Naive thymus-derived CD4-positive, alpha-beta T cell (primary cell): ENCODE results near the gene TRIM66. TPM values are rescaled to one million over a fixed set of nuclear protein-coding genes. Genes with fewer than 3 reads are reported as not detected.

Source experiments
- ATAC-seq: fragments of 150-1000 bp; cut with Tn5 transposase; 2 replicates; pipeline ENCODE4 v1.10.0; 2021; ENCODE audit warnings: mild to moderate bottlenecking, moderate library complexity
- CTCF ChIA-PET: fragments of 350-600 bp; sonication (Branson Sonifier 250); formaldehyde crosslinking; loops from one replicate; lab custom pipeline; 2021; ENCODE audit warnings: antibody characterized with exemption; lab: Charles Lee
- POLR2A ChIA-PET: fragments of 350-600 bp; sonication (Branson Sonifier 250); formaldehyde crosslinking; loops from one replicate; lab custom pipeline; 2021; ENCODE audit warnings: antibody characterized with exemption, inconsistent platforms; lab: Charles Lee
- DNase-seq, 9 donors: peaks; one replicate each; pipeline versions ENCODE4 v3.0.0 to v3.0.0-alpha.2; 2020 to 2022; ENCODE audit warnings: mixed read lengths in 1 of 9
- H3K27ac ChIP-seq: one replicate; pipeline ENCODE4 v1.7.0; 2013; ENCODE audit warnings: mild to moderate bottlenecking, low read depth, low read length, moderate library complexity
- H3K27me3 ChIP-seq, 2 donors: one replicate each; pipeline ENCODE4 v1.7.0; 2013; ENCODE audit warnings: low read length in 2 of 2, mild to moderate bottlenecking in 2 of 2, moderate library complexity in 2 of 2; ENCODE audit not compliant: control insufficient read depth in 2 of 2, insufficient read depth in 2 of 2
- H3K36me3 ChIP-seq, 3 experiments: 1 replicate in 2 of 3; 2 replicates in 1 of 3; pipeline ENCODE4 v1.7.0; 2013; ENCODE audit warnings: low read length in 3 of 3, mild to moderate bottlenecking in 3 of 3, moderate library complexity in 1 of 3; ENCODE audit not compliant: insufficient read depth in 3 of 3, control insufficient read depth in 2 of 3
- H3K4me1 ChIP-seq, 2 donors: one replicate each; pipeline ENCODE4 v1.7.0; 2013; ENCODE audit warnings: low read length in 2 of 2, mild to moderate bottlenecking in 2 of 2, moderate library complexity in 1 of 2; ENCODE audit not compliant: control insufficient read depth in 2 of 2, insufficient read depth in 2 of 2
- H3K4me3 ChIP-seq: 2 replicates; pipeline ENCODE4 v1.7.0; 2013; ENCODE audit warnings: mild to moderate bottlenecking, low read length
- H3K9me3 ChIP-seq, 3 experiments: 1 replicate in 2 of 3; 2 replicates in 1 of 3; pipeline ENCODE4 v1.7.0; 2013; ENCODE audit warnings: low read length in 3 of 3; ENCODE audit not compliant: control insufficient read depth in 2 of 3
- H3K27ac Mint-ChIP-seq, 9 donors: one replicate each; pipeline ENCODE4 v1.8.0; 2020 to 2022; ENCODE audit warnings: mixed read lengths in 9 of 9, mild to moderate bottlenecking in 8 of 9, moderate library complexity in 5 of 9, inconsistent platforms in 2 of 9
- H3K27me3 Mint-ChIP-seq, 5 donors: one replicate each; pipeline ENCODE4 v1.8.0; 2021 to 2022; ENCODE audit warnings: mixed read lengths in 5 of 5, mild to moderate bottlenecking in 1 of 5
- H3K36me3 Mint-ChIP-seq, 5 donors: one replicate each; pipeline ENCODE4 v1.8.0; 2020 to 2022; ENCODE audit warnings: mixed read lengths in 5 of 5, mild to moderate bottlenecking in 3 of 5, inconsistent platforms in 1 of 5
- H3K4me1 Mint-ChIP-seq, 7 donors: one replicate each; pipeline ENCODE4 v1.8.0; 2020 to 2022; ENCODE audit warnings: mixed read lengths in 7 of 7, mild to moderate bottlenecking in 3 of 7, inconsistent platforms in 1 of 7
- H3K4me3 Mint-ChIP-seq, 10 donors: one replicate each; pipeline ENCODE4 v1.8.0; 2020 to 2022; ENCODE audit warnings: mild to moderate bottlenecking in 10 of 10, mixed read lengths in 10 of 10, moderate library complexity in 6 of 10, inconsistent platforms in 2 of 10
- H3K9me3 Mint-ChIP-seq, 11 donors: one replicate each; pipeline ENCODE4 v1.8.0; 2020 to 2022; ENCODE audit warnings: mixed read lengths in 11 of 11, mild to moderate bottlenecking in 4 of 11, inconsistent platforms in 1 of 11, moderate library complexity in 1 of 11
- intact Hi-C, 2 donors: fragments of 100-400 bp; cut with micrococcal nuclease; formaldehyde crosslinking; loops; one replicate each; pipeline ENCODE4 v1.15.1; 2023
- polyA plus RNA-seq, 2 donors: library from polyadenylated mRNA; unstranded; fragments of 300-500 nt; fragmentation: Illumina TruSeq; gene quantifications; one replicate each; pipeline ENCODE4 v1.2.3, GENCODE V29; 2021
- total RNA-seq, 6 experiments: library from RNA in 5 of 6; stranded (reverse) in 5 of 6; gene quantifications; 1 replicate in 5 of 6; 2 replicates in 1 of 6; pipeline ENCODE4 v1.2.3 and lab custom pipeline; 2021 to 2026

TRIM66 gene
- total and polyA plus RNA-seq, 7 experiments from 2014 or later, result 0.32 to 37.6 (median 23.2) TPM

DNA sequence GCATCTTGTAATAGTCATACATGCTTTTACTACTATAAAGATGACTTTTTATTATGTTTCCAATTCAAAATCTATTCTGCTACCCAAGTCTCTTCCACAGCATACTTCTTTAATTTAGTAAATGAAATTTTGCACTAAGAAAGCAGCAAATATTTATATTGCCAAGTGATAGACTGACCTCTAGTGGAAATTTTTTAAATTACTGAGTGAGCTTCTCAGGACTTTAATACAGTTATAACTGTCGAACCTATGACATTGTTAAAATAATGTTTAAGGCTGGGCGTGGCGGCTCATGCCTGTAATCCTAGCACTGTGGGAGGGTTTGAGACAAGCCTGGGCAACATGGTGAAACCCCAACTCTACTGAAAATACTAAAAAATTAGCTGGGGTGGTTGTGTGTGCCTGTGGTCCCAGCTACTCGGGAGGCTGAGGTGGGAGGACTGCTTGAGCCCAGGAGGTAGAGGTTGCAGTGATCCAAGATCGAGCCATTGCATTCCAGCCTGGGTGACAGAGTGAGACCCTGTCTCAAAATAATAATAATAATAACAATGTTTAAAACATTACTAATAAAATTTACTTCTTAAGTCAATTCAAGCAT is 115.8 kb downstream of the TRIM66 start:
- no peak overlapping the region for H3K27ac ChIP-seq
- DNase-seq (peak in 6 of 9 donors; percentile 7 to 39 (median 23)), ATAC-seq (peak; percentile 54)
- peaks cover 39 to 51% (median 44%) of the 10 kb centered on the region in 5 donors for H3K27me3 Mint-ChIP-seq
- ChIA-PET CTCF (interaction anchor here (0.9 to 2.3 kb wide), 4 partner anchors 13 to 373 kb away, joined by 3 to 8 read pairs (median 4); partner anchors contain the start of gene LMO1), POLR2A (no interaction called here)
- no peak overlapping the region for H3K4me3 ChIP-seq
- peaks cover 0 to 7% (median 0%) of the 10 kb centered on the region in 11 donors for H3K9me3 Mint-ChIP-seq
- H3K27me3 ChIP-seq, result no peaks in the 10 kb centered on the region
- intact Hi-C loops, result loop anchor here in 1 of 2 donors (1.0 to 2.0 kb wide), 3 partner anchors 228 to 374 kb away; no protein-coding TSS in a partner anchor
- H3K4me1 Mint-ChIP-seq, result no peaks in the 10 kb centered on the region
- no peak overlapping the region for H3K4me3 Mint-ChIP-seq
- no peaks in the 10 kb centered on the region for H3K4me1 ChIP-seq
- H3K36me3 ChIP-seq, result no peaks in the 10 kb centered on the region
- H3K36me3 Mint-ChIP-seq, result no peaks in the 10 kb centered on the region
- H3K27ac Mint-ChIP-seq, result no peak overlapping the region
- H3K9me3 ChIP-seq, result no peaks in the 10 kb centered on the region

DNA sequence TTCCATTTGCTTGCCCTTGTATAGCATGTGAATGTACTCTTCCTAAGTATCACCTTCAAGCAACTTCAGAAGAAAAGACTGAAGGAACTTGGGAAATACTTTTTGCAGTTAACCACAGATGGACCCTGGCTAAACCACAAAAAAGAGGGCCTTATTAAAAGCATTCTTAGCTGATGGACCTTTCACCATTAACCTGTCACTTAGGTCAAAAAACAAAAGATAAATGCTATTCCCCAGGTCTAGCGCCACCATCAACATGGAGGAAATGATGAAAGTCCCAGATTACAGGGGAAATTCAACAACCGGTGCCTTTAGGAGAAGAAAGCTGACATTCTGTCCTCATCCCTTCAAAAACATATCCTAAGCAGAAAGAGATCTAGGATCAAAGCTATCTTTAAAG is 117.9 kb downstream of the TRIM66 start:
- H3K4me1 Mint-ChIP-seq, result no peaks in the 10 kb centered on the region
- peaks cover 27 to 59% (median 41%) of the 10 kb centered on the region in 5 donors for H3K27me3 Mint-ChIP-seq
- ChIA-PET POLR2A (no interaction called here), CTCF (no interaction called here)
- H3K4me3 Mint-ChIP-seq, result no peak overlapping the region
- no peaks in the 10 kb centered on the region for H3K27me3 ChIP-seq
- H3K4me3 ChIP-seq, result no peak overlapping the region
- intact Hi-C loops, result no loop called here
- no peaks in the 10 kb centered on the region for H3K36me3 ChIP-seq
- ATAC-seq (no peak), DNase-seq (no peak)
- H3K9me3 Mint-ChIP-seq, result peaks cover 0 to 15% (median 3%) of the 10 kb centered on the region in 11 donors
- no peak overlapping the region for H3K27ac Mint-ChIP-seq
- H3K36me3 Mint-ChIP-seq, result no peaks in the 10 kb centered on the region
- H3K27ac ChIP-seq, result no peak overlapping the region
- H3K9me3 ChIP-seq, result no peaks in the 10 kb centered on the region
- no peaks in the 10 kb centered on the region for H3K4me1 ChIP-seq

Other genes with a start within 250 kb of the TRIM66 start
- 1 to 10 TPM in 1 of 5 experiments, under 1 TPM in 2, not detected in 2; 0.19 to 1.2 (median 0.61) TPM for gene STK33, start 88.4 kb downstream of the TRIM66 start, total RNA-seq
- gene STK33, start 88.4 kb downstream of the TRIM66 start, polyA plus RNA-seq, result not detected
- gene RPL27A, start 127 bp upstream of the TRIM66 start, total RNA-seq, result 1,000 to 10,000 TPM in 4 of 5 experiments, 100 to 1,000 TPM in 1; 758 to 2,116 (median 1,670) TPM
- gene RPL27A, start 127 bp upstream of the TRIM66 start, polyA plus RNA-seq, result 1,000 to 10,000 TPM; 4,766 to 4,835 TPM
- 10 to 100 TPM in 3 of 5 experiments, 1 to 10 TPM in 2; 5.6 to 20.9 (median 11.2) TPM for gene AKIP1, start 228.5 kb upstream of the TRIM66 start, total RNA-seq
- gene AKIP1, start 228.5 kb upstream of the TRIM66 start, polyA plus RNA-seq, result 1 to 10 TPM; 8.1 to 9.9 TPM